HCEC 1CT (cell line): Measurements from ENCODE around the gene FBP1.
A peak's percentile ranks its signal among the peaks of the same experiment; 100 is the strongest.

Source experiments
- DNase-seq: peaks from one replicate; pipeline ENCODE4 v3.0.0-alpha.2; 2017

The FBP1 gene

DNA sequence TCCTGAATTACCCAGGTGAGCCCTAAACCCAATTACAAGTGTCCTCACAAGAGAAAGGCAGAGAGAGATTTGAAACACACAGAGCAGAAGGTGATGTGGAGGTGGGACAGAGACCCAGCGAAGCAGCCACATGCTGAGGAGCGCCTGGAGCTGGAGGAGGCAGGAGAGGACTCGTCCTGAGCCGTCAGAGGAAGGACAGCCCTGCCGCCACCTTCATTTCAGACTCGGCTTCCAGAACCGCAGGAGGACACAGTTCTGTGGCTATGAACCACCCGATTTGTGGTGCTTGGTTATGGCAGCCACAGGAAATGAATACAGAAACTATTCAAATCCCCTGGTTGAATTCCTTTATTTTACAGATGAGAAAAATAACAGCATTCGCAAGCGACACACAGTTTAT is 16.4 kb upstream of the FBP1 start:
- no peak for DNase-seq

- no peak for DNase-seq
These were observed 15.0 kb upstream of the FBP1 start for GRCh38 chr9:94654165-94654894.

- DNase-seq: no peak
These were observed 11.6 kb upstream of the FBP1 start for GRCh38 chr9:94650949-94651348.

DNA sequence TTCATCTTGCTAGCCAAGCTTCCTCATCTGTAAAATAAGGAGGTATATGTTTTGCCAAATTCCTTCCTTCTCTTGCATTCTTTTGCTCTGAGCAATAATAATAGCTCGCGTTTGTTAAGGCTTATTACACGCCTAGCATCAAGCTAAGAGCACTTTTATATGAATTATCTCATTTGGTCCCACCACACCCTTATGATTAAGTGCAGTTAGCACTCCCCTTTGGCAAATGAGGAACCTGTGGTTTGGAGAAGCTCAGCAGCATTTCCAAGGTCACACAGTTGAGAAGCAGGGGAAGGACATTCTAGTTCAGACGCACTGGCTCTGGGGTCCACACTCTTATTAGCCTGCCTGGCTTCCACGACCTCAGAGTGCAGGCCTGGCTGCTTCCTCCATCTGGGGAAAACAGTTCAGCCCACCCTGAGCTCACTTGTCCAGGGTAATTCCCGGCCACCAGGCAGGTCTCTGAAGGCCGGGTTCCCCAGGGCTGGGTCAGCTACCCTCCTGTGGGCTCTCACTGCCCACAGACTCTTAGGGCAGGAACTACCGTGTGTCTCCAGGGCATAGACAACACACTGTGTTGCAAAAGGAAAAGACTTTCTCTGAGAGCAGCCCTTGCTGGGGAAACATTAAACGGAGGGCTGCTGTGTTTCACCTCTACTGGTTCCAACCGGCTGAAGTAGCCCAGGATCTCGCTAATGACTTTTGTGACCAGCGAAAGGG is 9.9 kb upstream of the FBP1 start:
- DNase-seq: peak; percentile 61

- DNase-seq: no peak
These were observed 8.9 kb upstream of the FBP1 start for GRCh38 chr9:94648185-94648584.

DNA sequence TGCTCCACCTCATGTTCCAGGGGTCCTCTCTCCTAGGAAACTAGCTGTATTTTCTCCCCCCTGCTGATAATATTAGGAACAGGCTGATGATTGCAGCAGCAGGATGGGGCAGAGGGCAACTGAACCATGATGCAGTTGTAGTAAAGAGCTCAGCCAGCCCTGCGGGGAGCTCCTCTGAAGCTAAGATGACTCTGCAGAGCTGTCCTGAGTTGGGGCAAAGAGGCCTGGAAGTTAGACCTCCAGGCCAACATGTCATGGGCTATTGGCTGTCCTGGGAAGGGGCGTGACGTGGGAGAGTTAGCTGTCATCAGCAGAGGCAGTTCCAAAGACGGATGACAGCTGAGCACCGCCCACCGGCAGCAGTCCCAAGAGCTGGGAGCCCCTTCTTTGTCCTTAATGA is 6.6 kb upstream of the FBP1 start:
- DNase-seq: no peak

GRCh38 chr9:94644543-94644942 is 5.2 kb upstream of the FBP1 start:
- DNase-seq: no peak

- DNase-seq: no peak
These were observed 4.4 kb upstream of the FBP1 start for GRCh38 chr9:94643741-94644140.

- DNase-seq: no peak
These were observed 3.9 kb upstream of the FBP1 start for GRCh38 chr9:94643176-94643575.

GRCh38 chr9:94642501-94642900 is 3.2 kb upstream of the FBP1 start:
- no peak for DNase-seq

DNA sequence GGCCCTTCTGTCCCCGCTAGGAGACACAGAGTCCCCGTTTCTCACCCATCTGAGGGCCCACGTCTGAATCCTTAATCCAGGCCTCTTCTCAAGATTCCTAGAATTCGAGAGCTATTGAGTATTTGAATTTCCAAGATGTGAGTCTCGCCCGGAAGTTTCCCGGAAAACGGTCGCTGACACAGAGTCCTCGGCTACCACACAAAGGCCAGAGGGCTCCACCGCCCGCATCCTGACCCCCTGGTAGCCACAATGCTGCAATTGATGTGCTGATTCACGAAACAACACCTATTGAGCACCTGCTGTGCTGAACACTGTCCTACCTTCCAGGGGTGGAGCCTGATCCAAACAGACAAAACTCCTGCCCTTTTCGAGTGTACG is 670 bp upstream of the FBP1 start:
- no peak for DNase-seq

DNA sequence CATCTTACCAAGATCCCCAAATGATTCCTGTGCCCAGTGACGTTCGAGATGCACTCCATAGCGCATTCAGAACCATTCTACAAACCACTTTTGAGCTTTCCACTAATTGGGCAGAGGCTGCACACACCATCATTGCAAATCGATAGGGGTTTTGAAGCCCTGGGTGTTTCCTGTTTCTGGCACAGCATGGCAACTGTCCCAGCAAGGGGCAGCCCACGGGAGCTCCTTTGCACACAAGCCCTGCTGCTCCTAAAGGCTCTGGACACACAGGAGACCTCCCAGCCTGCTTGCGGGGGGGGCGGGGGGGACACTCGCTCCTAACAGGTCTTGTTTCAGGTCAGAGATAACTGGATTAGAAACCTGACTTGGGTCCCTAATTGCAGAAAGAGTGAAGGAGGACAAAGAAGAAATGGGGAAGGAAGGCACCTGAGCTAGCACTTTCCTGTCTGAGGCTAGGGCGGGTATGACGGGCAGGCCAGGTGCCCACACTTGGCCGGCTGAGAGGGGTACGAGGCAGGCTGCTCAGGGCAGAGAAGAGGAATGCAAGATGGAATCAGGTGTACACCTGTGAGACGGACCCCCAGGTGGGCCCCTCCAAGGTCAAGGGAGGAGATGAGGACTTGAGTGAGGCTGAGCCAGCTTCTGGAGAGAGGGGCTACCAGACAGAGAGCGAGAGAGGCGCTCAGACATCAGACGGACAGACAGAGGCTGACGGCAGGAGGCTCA is 820 bp downstream of the FBP1 start:
- no peak for DNase-seq

DNA sequence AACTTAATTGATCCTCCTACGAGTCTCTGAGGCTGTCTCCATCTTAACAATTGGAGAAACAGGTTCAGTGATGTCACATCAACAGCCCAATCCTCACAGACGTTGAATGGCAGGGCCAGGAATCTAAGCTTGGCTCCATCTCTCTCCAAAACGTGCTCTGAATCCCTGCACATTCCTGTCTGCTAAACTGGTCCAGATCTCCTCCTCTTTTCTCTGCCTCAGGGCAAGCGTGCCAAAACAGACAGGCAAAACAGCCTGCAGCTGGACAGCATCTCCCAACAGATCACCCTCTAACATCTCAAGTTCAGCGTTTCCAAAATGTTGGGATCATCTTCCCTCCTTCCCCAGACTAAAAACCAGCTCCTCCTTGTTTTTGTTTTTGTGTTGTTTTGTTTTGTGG is 6.6 kb downstream of the FBP1 start:
- DNase-seq: no peak

- DNase-seq: no peak
These were observed 7.7 kb downstream of the FBP1 start for GRCh38 chr9:94631599-94631998.

DNA sequence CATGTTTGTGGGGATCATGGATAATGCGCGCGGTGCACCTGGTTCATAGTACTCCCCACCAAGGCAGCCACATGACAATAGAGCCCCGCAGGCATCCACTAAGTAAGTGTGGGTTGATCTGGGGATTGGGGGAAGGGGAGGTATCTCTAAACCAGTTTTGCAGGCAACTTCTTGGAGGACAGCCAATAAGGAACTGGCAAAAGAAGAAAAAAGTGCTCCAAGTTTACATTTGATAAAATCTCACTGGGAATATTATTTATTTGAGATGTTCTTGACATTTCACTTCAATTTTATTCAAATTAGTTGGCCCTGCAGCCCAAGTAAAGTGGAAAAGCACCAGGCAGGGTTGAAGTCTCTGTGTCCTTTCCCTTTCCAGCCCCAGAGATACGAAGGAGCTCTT is 8.5 kb downstream of the FBP1 start:
- DNase-seq: no peak

DNA sequence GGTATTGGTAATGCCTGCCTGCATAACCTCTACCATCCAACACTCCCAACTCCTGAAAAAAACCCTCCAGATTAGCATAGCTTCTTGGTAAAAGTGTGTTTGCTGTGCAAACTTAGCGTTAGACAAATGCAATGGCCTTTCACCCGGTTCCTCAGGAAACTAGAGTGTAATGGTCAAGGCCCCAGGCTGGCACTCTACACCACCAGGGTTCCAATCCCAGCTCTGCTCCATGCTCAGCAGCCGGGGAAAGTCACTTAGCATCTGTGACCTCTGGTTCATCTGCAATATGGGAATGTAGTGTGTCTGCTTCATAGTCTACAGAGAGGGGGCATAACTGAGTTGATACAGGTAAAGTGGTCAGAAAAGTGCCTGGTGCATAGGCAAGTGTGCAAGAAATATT is 9.0 kb downstream of the FBP1 start:
- DNase-seq: no peak

DNA sequence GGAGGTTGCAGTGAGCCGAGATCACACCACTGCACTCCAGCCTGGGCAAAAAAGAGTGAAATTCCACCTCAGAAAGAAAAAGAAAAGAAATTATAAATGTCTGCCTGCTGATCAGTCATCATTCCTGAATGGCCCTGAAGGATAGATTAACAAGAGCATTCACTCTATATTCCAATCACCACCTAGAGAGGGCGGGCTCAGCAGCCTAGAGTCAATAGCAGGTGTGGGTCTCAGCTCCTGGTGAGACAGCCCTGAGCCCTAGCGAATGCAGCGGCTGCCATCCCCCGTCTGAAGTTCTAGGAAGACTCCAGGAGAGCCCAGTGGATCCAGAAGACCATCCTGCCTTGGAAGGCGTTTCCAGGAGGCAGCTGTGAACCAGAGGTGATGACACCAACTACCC is 12.0 kb downstream of the FBP1 start:
- DNase-seq: no peak

DNA sequence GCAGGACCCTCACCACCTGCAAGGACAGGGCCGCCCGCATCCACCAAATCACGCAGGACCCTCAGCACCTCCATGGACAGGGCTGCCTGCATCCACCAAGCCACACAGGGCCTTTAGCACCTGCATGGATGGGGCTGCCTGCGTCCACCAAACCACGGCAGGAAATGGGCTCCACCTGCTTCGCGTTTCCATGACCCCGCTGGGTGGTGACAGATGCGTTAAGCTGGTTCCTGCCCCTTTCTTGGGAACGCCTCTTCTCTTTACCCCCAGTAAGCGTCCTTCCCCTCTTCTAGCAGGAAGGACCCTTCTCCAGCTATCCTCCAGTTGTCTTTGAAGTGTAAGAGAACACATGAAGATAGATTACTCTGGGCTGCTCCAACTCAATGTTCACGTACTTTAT is 13.5 kb downstream of the FBP1 start:
- no peak for DNase-seq

DNA sequence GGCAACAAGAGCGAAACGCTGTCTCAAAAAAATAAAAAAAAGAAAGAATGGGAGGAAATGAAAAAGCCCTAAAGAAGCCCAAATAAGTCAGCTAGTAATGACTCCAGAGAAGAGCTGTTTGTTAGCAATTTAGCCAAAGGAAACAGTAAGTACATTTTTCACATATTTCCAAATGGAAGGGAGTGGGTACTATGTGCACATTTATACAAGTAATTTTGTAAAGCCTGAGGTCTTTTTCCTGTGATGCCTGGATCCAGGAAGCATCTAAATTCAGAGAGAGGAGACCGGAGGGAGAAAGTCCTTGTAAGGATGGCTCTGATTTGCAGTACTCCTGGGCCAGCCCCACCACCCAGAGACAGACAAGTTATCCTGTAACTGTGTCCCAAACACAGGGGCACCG is 14.7 kb downstream of the FBP1 start:
- DNase-seq: no peak

- DNase-seq: peak; percentile 36
These were observed 16.1 kb downstream of the FBP1 start for GRCh38 chr9:94623253-94623652.

DNA sequence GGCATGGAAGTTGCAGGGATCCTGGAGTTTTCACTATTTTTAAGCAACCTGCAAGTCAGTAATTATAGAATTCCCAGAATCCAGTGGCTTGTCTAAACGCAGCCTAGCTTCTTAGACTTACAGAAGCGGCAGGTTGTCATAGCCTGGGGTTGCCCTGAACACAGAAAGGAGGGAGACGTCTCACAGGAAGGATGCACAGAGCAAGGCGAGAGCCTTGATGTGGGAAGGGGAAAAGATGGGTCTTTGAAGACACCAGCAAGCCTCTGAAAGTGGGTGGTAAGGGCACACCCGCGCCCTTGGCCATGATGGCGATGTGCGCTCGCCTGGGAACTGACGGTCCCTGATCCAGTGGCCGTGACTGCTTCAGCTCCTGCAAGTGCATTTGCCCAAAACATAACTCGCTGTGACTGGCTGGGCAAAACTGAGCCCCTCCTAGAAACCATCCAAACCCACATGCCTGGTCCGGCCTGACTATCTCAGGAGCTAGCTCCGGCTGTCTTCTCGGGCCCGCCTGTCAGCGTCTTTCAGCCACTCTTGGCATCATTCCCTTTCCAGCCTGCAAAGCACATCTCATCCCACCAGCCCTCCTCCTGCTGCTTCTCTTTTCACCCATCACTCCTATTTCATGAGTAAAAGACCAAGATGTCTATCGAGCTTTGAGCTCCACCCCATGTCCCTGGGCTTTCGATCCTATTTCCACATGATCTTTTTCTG is 17.1 kb downstream of the FBP1 start:
- no peak for DNase-seq

GRCh38 chr9:94619026-94619425 is 20.3 kb downstream of the FBP1 start:
- DNase-seq: no peak

- DNase-seq: no peak
These were observed 26.3 kb downstream of the FBP1 start for GRCh38 chr9:94613003-94613402.

GRCh38 chr9:94612071-94612470 is 27.2 kb downstream of the FBP1 start:
- DNase-seq: no peak
